MM.1S (cell line): ENCODE data around the gene CST9L.

Experiments used
- EZH2 ChIP-seq: fragments of 300-600 bp; sonication (generic); optimal IDR thresholded peaks from 2 replicates; pipeline ENCODE3; 2017; ENCODE audit warnings: low read depth, mild to moderate bottlenecking, antibody characterized with exemption, low read length, mixed read lengths
- TF ChIP-seq, protein P1 (sequence below): fragments of 300-600 bp; sonication (generic); IDR thresholded peaks from 2 replicates; pipeline ENCODE4 v1.5.1; 2016; ENCODE audit warnings: antibody characterized with exemption, low read length, mixed read lengths

- TF ChIP-seq, protein P1, sequence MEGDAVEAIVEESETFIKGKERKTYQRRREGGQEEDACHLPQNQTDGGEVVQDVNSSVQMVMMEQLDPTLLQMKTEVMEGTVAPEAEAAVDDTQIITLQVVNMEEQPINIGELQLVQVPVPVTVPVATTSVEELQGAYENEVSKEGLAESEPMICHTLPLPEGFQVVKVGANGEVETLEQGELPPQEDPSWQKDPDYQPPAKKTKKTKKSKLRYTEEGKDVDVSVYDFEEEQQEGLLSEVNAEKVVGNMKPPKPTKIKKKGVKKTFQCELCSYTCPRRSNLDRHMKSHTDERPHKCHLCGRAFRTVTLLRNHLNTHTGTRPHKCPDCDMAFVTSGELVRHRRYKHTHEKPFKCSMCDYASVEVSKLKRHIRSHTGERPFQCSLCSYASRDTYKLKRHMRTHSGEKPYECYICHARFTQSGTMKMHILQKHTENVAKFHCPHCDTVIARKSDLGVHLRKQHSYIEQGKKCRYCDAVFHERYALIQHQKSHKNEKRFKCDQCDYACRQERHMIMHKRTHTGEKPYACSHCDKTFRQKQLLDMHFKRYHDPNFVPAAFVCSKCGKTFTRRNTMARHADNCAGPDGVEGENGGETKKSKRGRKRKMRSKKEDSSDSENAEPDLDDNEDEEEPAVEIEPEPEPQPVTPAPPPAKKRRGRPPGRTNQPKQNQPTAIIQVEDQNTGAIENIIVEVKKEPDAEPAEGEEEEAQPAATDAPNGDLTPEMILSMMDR: no peak
- TF ChIP-seq EZH2: no peak
Measured at GRCh38 chr20:23569570-23569969, 1.3 kb upstream of the CST9L start.
